Neural cell (in vitro differentiated cells): Measurements from ENCODE around the gene ROBO1. TPM values are rescaled to one million over a fixed set of nuclear protein-coding genes. Genes with fewer than 3 reads are reported as not detected.

Experiments
- H2AFZ ChIP-seq: fragments of 200-600, 300-800 bp; sonication (generic), shearing (Covaris generic); 2 replicates; pipeline ENCODE4 v1.6.0; 2014; ENCODE audit warnings: low read depth, mild to moderate bottlenecking, antibody characterized with exemption, low read length, moderate library complexity
- H3F3A ChIP-seq: fragments of 200-600 bp; shearing (Covaris generic); 2 replicates; pipeline ENCODE4 v1.6.1; 2016; ENCODE audit warnings: mild to moderate bottlenecking, moderate library complexity, mixed read lengths, antibody characterized with exemption, low read length; ENCODE audit not compliant: insufficient read depth, poor library complexity, severe bottlenecking
- H3K27ac ChIP-seq: fragments of 200-600, 300-800 bp; sonication (generic), shearing (Covaris generic); 2 replicates; pipeline ENCODE4 v1.5.1; 2014; ENCODE audit warnings: mild to moderate bottlenecking, low read length, moderate library complexity
- H3K27me3 ChIP-seq: fragments of 300-800, 200-600 bp; sonication (generic), shearing (Covaris generic); 2 replicates; pipeline ENCODE4 v1.6.0; 2014; ENCODE audit warnings: mild to moderate bottlenecking, low read depth, low read length, moderate library complexity; ENCODE audit not compliant: insufficient read depth
- H3K36me3 ChIP-seq: fragments of 300-800, 200-600 bp; sonication (generic), shearing (Covaris generic); 2 replicates; pipeline ENCODE4 v1.5.1; 2014; ENCODE audit warnings: mild to moderate bottlenecking, antibody characterized with exemption, low read length, moderate library complexity; ENCODE audit not compliant: insufficient read depth
- H3K4me2 ChIP-seq: fragments of 300-800, 200-600 bp; sonication (generic), shearing (Covaris generic); 2 replicates; pipeline ENCODE4 v1.6.0; 2014; ENCODE audit warnings: mild to moderate bottlenecking, low read length
- H3K4me3 ChIP-seq: fragments of 300-800, 200-600 bp; sonication (generic), shearing (Covaris generic); 2 replicates; pipeline ENCODE4 v1.5.1; 2014; ENCODE audit warnings: mild to moderate bottlenecking, low read length, moderate library complexity
- H3K79me2 ChIP-seq: fragments of 200-600 bp; shearing (Covaris generic); replicated peaks from 2 replicates; pipeline ENCODE4 v1.6.0; 2014; ENCODE audit warnings: mild to moderate bottlenecking, low read length, moderate library complexity; ENCODE audit not compliant: insufficient read depth
- H3K9ac ChIP-seq: fragments of 300-800, 200-600 bp; sonication (generic), shearing (Covaris generic); 2 replicates; pipeline ENCODE4 v1.6.1; 2016; ENCODE audit warnings: mild to moderate bottlenecking, low read length, mixed read lengths
- H3K9me2 ChIP-seq: fragments of 200-600 bp; shearing (Covaris generic); 2 replicates; pipeline ENCODE4 v1.6.1; 2016; ENCODE audit warnings: mild to moderate bottlenecking, low read length, mixed read lengths; ENCODE audit not compliant: insufficient read depth
- H3K9me3 ChIP-seq: fragments of 200-600, 300-800 bp; sonication (generic), shearing (Covaris generic); 2 replicates; pipeline ENCODE4 v1.6.1; 2016; ENCODE audit warnings: mild to moderate bottlenecking, mixed run types, low read length, moderate library complexity, mixed read lengths
- H4K20me1 ChIP-seq: fragments of 200-600 bp; shearing (Covaris generic); 2 replicates; pipeline ENCODE4 v1.6.1; 2016; ENCODE audit warnings: mild to moderate bottlenecking, mixed run types; ENCODE audit not compliant: insufficient read depth
- EP300 ChIP-seq: fragments of 450-650 bp; conservative IDR thresholded peaks from 2 replicates; pipeline ENCODE4 v1.6.1; 2014; ENCODE audit warnings: antibody characterized with exemption, mild to moderate bottlenecking, moderate library complexity; ENCODE audit not compliant: poor library complexity, severe bottlenecking
- EZH2 ChIP-seq: fragments of 200-600, 300-800 bp; shearing (Covaris generic), sonication (generic); IDR thresholded peaks from 2 replicates; pipeline ENCODE4 v1.6.1; 2014; ENCODE audit warnings: antibody characterized with exemption, low read length, borderline replicate concordance, mild to moderate bottlenecking; ENCODE audit not compliant: insufficient read depth, poor library complexity, severe bottlenecking
- MXI1 ChIP-seq: fragments of 450-650 bp; conservative IDR thresholded peaks from 2 replicates; pipeline ENCODE4 v1.6.1; 2014; ENCODE audit warnings: antibody characterized with exemption, mild to moderate bottlenecking; ENCODE audit not compliant: poor library complexity, severe bottlenecking
- POLR2AphosphoS5 ChIP-seq: IDR thresholded peaks from 2 replicates; pipeline ENCODE4 v1.6.1; 2012
- RAD21 ChIP-seq: fragments of 450-650 bp; conservative IDR thresholded peaks from 2 replicates; pipeline ENCODE4 v1.6.1; 2014; ENCODE audit warnings: antibody characterized with exemption, mild to moderate bottlenecking, moderate library complexity
- REST ChIP-seq: IDR thresholded peaks from 2 replicates; pipeline ENCODE4 v1.6.1; 2012; ENCODE audit warnings: borderline replicate concordance
- SMC3 ChIP-seq: fragments of 450-650 bp; conservative IDR thresholded peaks from 2 replicates; pipeline ENCODE4 v1.6.1; 2014; ENCODE audit warnings: antibody characterized with exemption, mild to moderate bottlenecking, moderate library complexity; ENCODE audit not compliant: poor library complexity
- TAF1 ChIP-seq: IDR thresholded peaks from 2 replicates; pipeline ENCODE4 v1.6.1; 2012; ENCODE audit warnings: low read depth
- polyA plus RNA-seq: library from polyadenylated mRNA; depleted of rRNA; stranded (reverse); fragments of >200 nt; gene quantifications from 2 replicates; pipeline ENCODE4 v1.2.3, GENCODE V29; 2014
- TF ChIP-seq, protein P1 (sequence below): fragments of 450-650 bp; IDR thresholded peaks from 2 replicates; pipeline ENCODE4 v1.5.1; 2014; ENCODE audit warnings: antibody characterized with exemption, mild to moderate bottlenecking, moderate library complexity; ENCODE audit not compliant: poor library complexity, severe bottlenecking

The ROBO1 gene
- polyA plus RNA-seq, 1 donor from 2014 or later, result 183 TPM

- H3K4me3 ChIP-seq, result no peak overlapping the region
- H3K27ac ChIP-seq, result no peak overlapping the region
- TF ChIP-seq, protein P1, sequence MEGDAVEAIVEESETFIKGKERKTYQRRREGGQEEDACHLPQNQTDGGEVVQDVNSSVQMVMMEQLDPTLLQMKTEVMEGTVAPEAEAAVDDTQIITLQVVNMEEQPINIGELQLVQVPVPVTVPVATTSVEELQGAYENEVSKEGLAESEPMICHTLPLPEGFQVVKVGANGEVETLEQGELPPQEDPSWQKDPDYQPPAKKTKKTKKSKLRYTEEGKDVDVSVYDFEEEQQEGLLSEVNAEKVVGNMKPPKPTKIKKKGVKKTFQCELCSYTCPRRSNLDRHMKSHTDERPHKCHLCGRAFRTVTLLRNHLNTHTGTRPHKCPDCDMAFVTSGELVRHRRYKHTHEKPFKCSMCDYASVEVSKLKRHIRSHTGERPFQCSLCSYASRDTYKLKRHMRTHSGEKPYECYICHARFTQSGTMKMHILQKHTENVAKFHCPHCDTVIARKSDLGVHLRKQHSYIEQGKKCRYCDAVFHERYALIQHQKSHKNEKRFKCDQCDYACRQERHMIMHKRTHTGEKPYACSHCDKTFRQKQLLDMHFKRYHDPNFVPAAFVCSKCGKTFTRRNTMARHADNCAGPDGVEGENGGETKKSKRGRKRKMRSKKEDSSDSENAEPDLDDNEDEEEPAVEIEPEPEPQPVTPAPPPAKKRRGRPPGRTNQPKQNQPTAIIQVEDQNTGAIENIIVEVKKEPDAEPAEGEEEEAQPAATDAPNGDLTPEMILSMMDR, result no peak
- TF ChIP-seq POLR2AphosphoS5, result no peak
- no peak for TF ChIP-seq REST
- no peak for TF ChIP-seq EZH2
- no peak overlapping the region for H2AFZ ChIP-seq
- H3F3A ChIP-seq, result no peaks in the 10 kb centered on the region
- H3K36me3 ChIP-seq, result peaks cover 3% of the 10 kb centered on the region
- H4K20me1 ChIP-seq, result no peaks in the 10 kb centered on the region
- H3K79me2 ChIP-seq, result no peaks in the 10 kb centered on the region
- H3K4me2 ChIP-seq, result no peak overlapping the region
- no peaks in the 10 kb centered on the region for H3K9me2 ChIP-seq
- H3K9ac ChIP-seq, result no peak overlapping the region
- no peaks in the 10 kb centered on the region for H3K9me3 ChIP-seq
- H3K27me3 ChIP-seq, result no peaks in the 10 kb centered on the region
Measured at GRCh38 chr3:79111375-79112052, 656.3 kb downstream of the ROBO1 start.

GRCh38 chr3:79109754-79110153, 658.0 kb downstream of the ROBO1 start:
- Histone ChIP-seq H4K20me1 (no peaks in the 10 kb centered on the region), H3K4me2 (no peak overlapping the region), H3K4me3 (no peak overlapping the region), H3K27me3 (no peaks in the 10 kb centered on the region), H3K9ac (no peak overlapping the region), H3K36me3 (peaks cover 3% of the 10 kb centered on the region), H3K27ac (no peak overlapping the region), H3K9me2 (no peaks in the 10 kb centered on the region), H3F3A (no peaks in the 10 kb centered on the region), H3K79me2 (no peaks in the 10 kb centered on the region), H3K9me3 (no peaks in the 10 kb centered on the region), H2AFZ (no peak overlapping the region)
- TF ChIP-seq MXI1, result no peak
- no peak for TF ChIP-seq EP300
- TF ChIP-seq, protein P1, result no peak
- no peak for TF ChIP-seq TAF1
- no peak for TF ChIP-seq POLR2AphosphoS5
- TF ChIP-seq REST, result no peak
- TF ChIP-seq SMC3, result no peak
- no peak for TF ChIP-seq EZH2
- no peak for TF ChIP-seq RAD21
